HepG2 (cell line): ENCODE results near the gene FAIM2. TPM values are rescaled to one million over a fixed set of nuclear protein-coding genes. Genes with fewer than 3 reads are reported as not detected.

Experiments used
- HES4 ChIP-seq: sonication (generic); formaldehyde crosslinking; IDR thresholded peaks from 2 replicates; pipeline ENCODE4 v1.9.0; 2021; ENCODE audit warnings: mild to moderate bottlenecking, missing genetic modification reagents, borderline replicate concordance
- SALL1 ChIP-seq: sonication (generic); formaldehyde crosslinking; IDR thresholded peaks from 2 replicates; pipeline ENCODE4 v1.8.0; 2022; ENCODE audit warnings: mild to moderate bottlenecking, missing genetic modification reagents
- ZFP36L1 ChIP-seq: sonication (generic); formaldehyde crosslinking; IDR thresholded peaks from 2 replicates; pipeline ENCODE4 v1.8.0; 2022; ENCODE audit warnings: mild to moderate bottlenecking, missing genetic modification reagents, moderate library complexity
- ZNF589 ChIP-seq: sonication (generic); formaldehyde crosslinking; conservative IDR thresholded peaks from 2 replicates; pipeline ENCODE4 v1.8.0; 2022; ENCODE audit warnings: mild to moderate bottlenecking, moderate library complexity, missing genetic modification reagents
- ZNF597 ChIP-seq: sonication (generic); formaldehyde crosslinking; IDR thresholded peaks from 2 replicates; pipeline ENCODE4 v1.5.0; 2020; ENCODE audit warnings: missing genetic modification reagents
- ZNF646 ChIP-seq: sonication (generic); formaldehyde crosslinking; IDR thresholded peaks from 2 replicates; pipeline ENCODE4 v1.9.0; 2021; ENCODE audit warnings: mild to moderate bottlenecking, missing genetic modification reagents
- ZNF670 ChIP-seq: sonication (generic); formaldehyde crosslinking; IDR thresholded peaks from 2 replicates; pipeline ENCODE4 v1.8.0; 2022; ENCODE audit warnings: mild to moderate bottlenecking, missing genetic modification reagents, borderline replicate concordance
- ZSCAN9 ChIP-seq: IDR thresholded peaks from 2 replicates; pipeline ENCODE4 v1.6.1; 2016; ENCODE audit warnings: borderline replicate concordance
- polyA plus RNA-seq, 8 experiments: library from polyadenylated mRNA; depleted of rRNA in 3 of 8; stranded (reverse) in 7 of 8; unstranded in 1 of 8; fragments of >200 nt; fragmentation: Illumina TruSeq in 4 of 8; extraction: Trizol in 4 of 8; gene quantifications; 2 replicates each; pipeline versions ENCODE4 v1.2.1 to v1.2.3, GENCODE V29; 2011 to 2016; ENCODE audit warnings: low read depth in 4 of 8, missing spikeins in 1 of 8, mixed read lengths in 1 of 8; ENCODE audit not compliant: insufficient read depth in 1 of 8
- total RNA-seq, 5 experiments: library from RNA; depleted of rRNA; stranded (reverse); fragments of >200 nt; fragmentation: Illumina TruSeq; extraction: Trizol; gene quantifications; 2 replicates each; pipeline ENCODE4 v1.2.3, GENCODE V29; 2016; ENCODE audit warnings: low read depth in 1 of 5
- TF ChIP-seq, protein P1 (sequence below): sonication (generic); formaldehyde crosslinking; IDR thresholded peaks from 2 replicates; pipeline ENCODE4 v1.5.1; 2020; ENCODE audit warnings: missing genetic modification reagents, mild to moderate bottlenecking, borderline replicate concordance
- TF ChIP-seq, protein P2 (sequence below): sonication (generic); formaldehyde crosslinking; IDR thresholded peaks from 2 replicates; pipeline ENCODE4 v1.4.0; 2020; ENCODE audit warnings: low read depth, mild to moderate bottlenecking, missing genetic modification reagents

The FAIM2 gene
- total and polyA plus RNA-seq, 2 of the 13 experiments (the other 11 are each of a cell fraction or from before 2014, with no cell fraction given): not detected

GRCh38 chr12:49842519-49843352, 61.0 kb downstream of the FAIM2 start, which contains the start of gene BCDIN3D (continued):
- TF ChIP-seq ZNF646 (CRISPR knock-in tag): no peak
- no peak for TF ChIP-seq HES4 (CRISPR knock-in tag)
- TF ChIP-seq ZNF597 (CRISPR knock-in tag): no peak
- TF ChIP-seq, protein P1, sequence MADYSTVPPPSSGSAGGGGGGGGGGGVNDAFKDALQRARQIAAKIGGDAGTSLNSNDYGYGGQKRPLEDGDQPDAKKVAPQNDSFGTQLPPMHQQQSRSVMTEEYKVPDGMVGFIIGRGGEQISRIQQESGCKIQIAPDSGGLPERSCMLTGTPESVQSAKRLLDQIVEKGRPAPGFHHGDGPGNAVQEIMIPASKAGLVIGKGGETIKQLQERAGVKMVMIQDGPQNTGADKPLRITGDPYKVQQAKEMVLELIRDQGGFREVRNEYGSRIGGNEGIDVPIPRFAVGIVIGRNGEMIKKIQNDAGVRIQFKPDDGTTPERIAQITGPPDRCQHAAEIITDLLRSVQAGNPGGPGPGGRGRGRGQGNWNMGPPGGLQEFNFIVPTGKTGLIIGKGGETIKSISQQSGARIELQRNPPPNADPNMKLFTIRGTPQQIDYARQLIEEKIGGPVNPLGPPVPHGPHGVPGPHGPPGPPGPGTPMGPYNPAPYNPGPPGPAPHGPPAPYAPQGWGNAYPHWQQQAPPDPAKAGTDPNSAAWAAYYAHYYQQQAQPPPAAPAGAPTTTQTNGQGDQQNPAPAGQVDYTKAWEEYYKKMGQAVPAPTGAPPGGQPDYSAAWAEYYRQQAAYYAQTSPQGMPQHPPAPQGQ: no peak
- TF ChIP-seq ZFP36L1 (CRISPR knock-in tag): no peak; the same call in 1 of the 2 replicates
- no peak for TF ChIP-seq ZNF589 (CRISPR knock-in tag)
- no peak for TF ChIP-seq ZNF670
- TF ChIP-seq, protein P2, sequence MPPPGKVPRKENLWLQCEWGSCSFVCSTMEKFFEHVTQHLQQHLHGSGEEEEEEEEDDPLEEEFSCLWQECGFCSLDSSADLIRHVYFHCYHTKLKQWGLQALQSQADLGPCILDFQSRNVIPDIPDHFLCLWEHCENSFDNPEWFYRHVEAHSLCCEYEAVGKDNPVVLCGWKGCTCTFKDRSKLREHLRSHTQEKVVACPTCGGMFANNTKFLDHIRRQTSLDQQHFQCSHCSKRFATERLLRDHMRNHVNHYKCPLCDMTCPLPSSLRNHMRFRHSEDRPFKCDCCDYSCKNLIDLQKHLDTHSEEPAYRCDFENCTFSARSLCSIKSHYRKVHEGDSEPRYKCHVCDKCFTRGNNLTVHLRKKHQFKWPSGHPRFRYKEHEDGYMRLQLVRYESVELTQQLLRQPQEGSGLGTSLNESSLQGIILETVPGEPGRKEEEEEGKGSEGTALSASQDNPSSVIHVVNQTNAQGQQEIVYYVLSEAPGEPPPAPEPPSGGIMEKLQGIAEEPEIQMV: no peak; the same call in 1 of the 2 replicates
- peak; percentile 76 for TF ChIP-seq SALL1 (CRISPR knock-in tag)
- TF ChIP-seq ZSCAN9 (CRISPR knock-in tag): no peak; the same call in none of the 2 replicates
